Smooth muscle cell (in vitro differentiated cells): ENCODE data around the gene C9orf72. TPM values are rescaled to one million over a fixed set of nuclear protein-coding genes. Genes with fewer than 3 reads are reported as not detected.

ENCODE experiments used
- DNase-seq: peaks from one replicate; lab custom pipeline; 2025; ENCODE audit not compliant: unreplicated experiment; lab: John Stamatoyannopoulos, UW
- H2AFZ ChIP-seq: fragments of 200-600 bp; sonication (generic); 2 replicates; pipeline ENCODE4 v1.6.0; 2016; ENCODE audit warnings: antibody characterized with exemption, low read depth, mild to moderate bottlenecking
- H3F3A ChIP-seq: fragments of 200-600 bp; sonication (generic); 2 replicates; pipeline ENCODE4 v1.6.0; 2017; ENCODE audit warnings: antibody characterized with exemption, low read depth
- H3K27ac ChIP-seq: fragments of 200-600 bp; sonication (generic); 2 replicates; pipeline ENCODE4 v1.5.1; 2016; ENCODE audit warnings: low read depth, mild to moderate bottlenecking
- H3K27me3 ChIP-seq: fragments of 200-600 bp; sonication (generic); 2 replicates; pipeline ENCODE4 v1.6.1; 2016; ENCODE audit warnings: low read depth, mild to moderate bottlenecking
- H3K36me3 ChIP-seq: fragments of 200-600 bp; sonication (generic); 2 replicates; pipeline ENCODE4 v1.5.1; 2016; ENCODE audit warnings: low read depth
- H3K4me1 ChIP-seq: fragments of 200-600 bp; sonication (generic); 2 replicates; pipeline ENCODE4 v1.5.1; 2016; ENCODE audit warnings: low read depth
- H3K4me2 ChIP-seq: fragments of 200-600 bp; sonication (generic); 2 replicates; pipeline ENCODE4 v1.6.0; 2016; ENCODE audit warnings: mild to moderate bottlenecking
- H3K4me3 ChIP-seq: fragments of 200-600 bp; sonication (generic); 2 replicates; pipeline ENCODE4 v1.5.1; 2016; ENCODE audit warnings: mild to moderate bottlenecking
- H3K79me2 ChIP-seq: fragments of 200-600 bp; sonication (generic); 2 replicates; pipeline ENCODE4 v1.6.0; 2016; ENCODE audit warnings: low read depth, mild to moderate bottlenecking
- H3K9ac ChIP-seq: fragments of 200-600 bp; sonication (generic); 2 replicates; pipeline ENCODE4 v1.6.0; 2016; ENCODE audit warnings: low read depth
- H3K9me3 ChIP-seq: fragments of 200-600 bp; sonication (generic); replicated peaks from 2 replicates; pipeline ENCODE4 v1.5.1; 2016; ENCODE audit warnings: low read depth
- H4K20me1 ChIP-seq: fragments of 200-600 bp; sonication (generic); 2 replicates; pipeline ENCODE4 v1.6.0; 2016; ENCODE audit warnings: low read depth
- CTCF ChIP-seq: fragments of 200-600 bp; sonication (generic); IDR thresholded peaks from 2 replicates; pipeline ENCODE4 v1.5.1; 2017; ENCODE audit warnings: borderline replicate concordance, mild to moderate bottlenecking, antibody characterized with exemption; ENCODE audit not compliant: insufficient read depth, poor library complexity, severe bottlenecking
- WGBS: methylation state at CpG from one replicate; pipeline ENCODE4 v1.1.7; 2016; ENCODE audit warnings: low lambda C conversion rate; 5-methylcytosine and 5-hydroxymethylcytosine counted together
- polyA plus RNA-seq: library from polyadenylated mRNA; unstranded; fragments of >200 nt; fragmentation: Nextera tagmentation; extraction: Ambion mirVana; gene quantifications from 2 replicates; pipeline ENCODE4 v1.2.1, GENCODE V29; 2016
- total RNA-seq: library from RNA; depleted of rRNA; stranded (reverse); fragments of >200 nt; gene quantifications from 2 replicates; pipeline ENCODE4 v1.2.3, GENCODE V29; 2014

Gene C9orf72
- total and polyA plus RNA-seq, 2 experiments from 2014 or later, result 8.2 to 12.5 TPM

- Histone ChIP-seq H3K9me3 (no peaks in the 10 kb centered on the region), H3K9ac (no peak overlapping the region), H3K36me3 (no peaks in the 10 kb centered on the region), H2AFZ (no peak overlapping the region), H3F3A (no peaks in the 10 kb centered on the region), H4K20me1 (no peaks in the 10 kb centered on the region), H3K4me1 (peaks cover 8% of the 10 kb centered on the region), H3K4me2 (no peak overlapping the region), H3K4me3 (no peak overlapping the region), H3K27ac (no peak overlapping the region), H3K79me2 (no peaks in the 10 kb centered on the region), H3K27me3 (no peaks in the 10 kb centered on the region)
- 61% methylated on average over 4 of the region's 4 CpGs for WGBS
- DNase-seq, result no peak
- no peak for TF ChIP-seq CTCF
Measured at GRCh38 chr9:27602954-27603353, 29.7 kb upstream of the C9orf72 start.

- TF ChIP-seq CTCF, result no peak
- WGBS, result 88% methylated on average over 6 of the region's 6 CpGs
- Histone ChIP-seq H3F3A (no peaks in the 10 kb centered on the region), H3K4me1 (peaks cover 8% of the 10 kb centered on the region), H3K9ac (no peak overlapping the region), H3K9me3 (no peaks in the 10 kb centered on the region), H3K36me3 (no peaks in the 10 kb centered on the region), H3K79me2 (no peaks in the 10 kb centered on the region), H3K4me3 (no peak overlapping the region), H2AFZ (no peak overlapping the region), H3K4me2 (peak overlapping the region; percentile 21), H4K20me1 (no peaks in the 10 kb centered on the region), H3K27ac (no peak overlapping the region), H3K27me3 (no peaks in the 10 kb centered on the region)
- no peak for DNase-seq
Measured at GRCh38 chr9:27602142-27602861, 29.0 kb upstream of the C9orf72 start.

- H3K4me1 ChIP-seq, result peaks cover 8% of the 10 kb centered on the region
- H3K27ac ChIP-seq, result no peak overlapping the region
- H3K9me3 ChIP-seq, result no peaks in the 10 kb centered on the region
- no peaks in the 10 kb centered on the region for H3K36me3 ChIP-seq
- H2AFZ ChIP-seq, result peak overlapping the region; percentile 22
- no peak for DNase-seq
- no peaks in the 10 kb centered on the region for H3K27me3 ChIP-seq
- no peaks in the 10 kb centered on the region for H3K79me2 ChIP-seq
- H3K4me2 ChIP-seq, result no peak overlapping the region
- 85% methylated on average over 6 of the region's 6 CpGs for WGBS
- no peaks in the 10 kb centered on the region for H4K20me1 ChIP-seq
- H3K4me3 ChIP-seq, result no peak overlapping the region
- no peak overlapping the region for H3K9ac ChIP-seq
- H3F3A ChIP-seq, result no peaks in the 10 kb centered on the region
- TF ChIP-seq CTCF, result no peak
Measured at GRCh38 chr9:27601396-27601795, 28.1 kb upstream of the C9orf72 start.

- no peak for DNase-seq
- Histone ChIP-seq H2AFZ (peak overlapping the region; percentile 21), H3K27ac (peak overlapping the region; percentile 40), H3K9me3 (no peaks in the 10 kb centered on the region), H3K79me2 (no peaks in the 10 kb centered on the region), H3K4me1 (peaks cover 8% of the 10 kb centered on the region), H3K27me3 (no peaks in the 10 kb centered on the region), H3K4me2 (no peak overlapping the region), H3K9ac (no peak overlapping the region), H3K4me3 (no peak overlapping the region), H4K20me1 (no peaks in the 10 kb centered on the region), H3K36me3 (no peaks in the 10 kb centered on the region), H3F3A (no peaks in the 10 kb centered on the region)
- TF ChIP-seq CTCF, result no peak
- WGBS, result 14% methylated on average over 2 of the region's 2 CpGs
Measured at GRCh38 chr9:27600256-27600655, 27.0 kb upstream of the C9orf72 start.
